ENCODE data around the gene ATR.
"Not testable (repeated sequence)": the region's sequence is repeated elsewhere in the genome, so short reads cannot be mapped to it uniquely, and the experiment has no call there.

DNA sequence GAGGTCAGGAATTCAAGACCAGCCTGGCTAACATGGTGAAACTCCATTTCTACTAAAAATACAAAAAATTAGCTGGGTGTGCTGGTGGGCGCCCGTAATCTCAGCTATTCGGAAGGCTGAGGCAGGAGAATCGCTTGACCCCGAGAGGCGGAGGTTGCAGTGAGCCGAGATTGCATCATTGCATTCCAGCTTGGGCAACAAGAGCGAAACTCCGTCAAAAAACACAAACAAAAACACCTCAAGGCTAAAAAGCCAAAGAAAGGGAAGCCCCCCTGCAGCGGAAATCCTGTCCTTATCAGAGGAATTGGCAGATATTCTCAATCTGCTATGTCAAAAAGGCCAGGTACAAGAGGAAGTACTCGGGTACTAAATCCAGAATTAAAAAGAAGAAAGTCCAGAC lies 2.5 kb upstream of the ATR start:
- TF ChIP-seq SRF (CRISPR knock-in tag; IDR thresholded peaks at IDR 0.05); TBP (optimal IDR thresholded peaks at IDR 0.05; ENCODE audit: low read depth, low read length); RBFOX2 (IDR thresholded peaks at IDR 0.05; ENCODE audit: low read depth, low read length); NFYB (IDR thresholded peaks at IDR 0.05; ENCODE audit: extremely low read depth, insufficient read length); TEAD1 (CRISPR knock-in tag; IDR thresholded peaks at IDR 0.05): not testable (repeated sequence)
- TF ChIP-seq, protein P1, sequence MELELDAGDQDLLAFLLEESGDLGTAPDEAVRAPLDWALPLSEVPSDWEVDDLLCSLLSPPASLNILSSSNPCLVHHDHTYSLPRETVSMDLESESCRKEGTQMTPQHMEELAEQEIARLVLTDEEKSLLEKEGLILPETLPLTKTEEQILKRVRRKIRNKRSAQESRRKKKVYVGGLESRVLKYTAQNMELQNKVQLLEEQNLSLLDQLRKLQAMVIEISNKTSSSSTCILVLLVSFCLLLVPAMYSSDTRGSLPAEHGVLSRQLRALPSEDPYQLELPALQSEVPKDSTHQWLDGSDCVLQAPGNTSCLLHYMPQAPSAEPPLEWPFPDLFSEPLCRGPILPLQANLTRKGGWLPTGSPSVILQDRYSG (tag; conservative IDR thresholded peaks at IDR 0.05; ENCODE audit: low read depth), result not testable (repeated sequence)
- TF ChIP-seq, protein P2, sequence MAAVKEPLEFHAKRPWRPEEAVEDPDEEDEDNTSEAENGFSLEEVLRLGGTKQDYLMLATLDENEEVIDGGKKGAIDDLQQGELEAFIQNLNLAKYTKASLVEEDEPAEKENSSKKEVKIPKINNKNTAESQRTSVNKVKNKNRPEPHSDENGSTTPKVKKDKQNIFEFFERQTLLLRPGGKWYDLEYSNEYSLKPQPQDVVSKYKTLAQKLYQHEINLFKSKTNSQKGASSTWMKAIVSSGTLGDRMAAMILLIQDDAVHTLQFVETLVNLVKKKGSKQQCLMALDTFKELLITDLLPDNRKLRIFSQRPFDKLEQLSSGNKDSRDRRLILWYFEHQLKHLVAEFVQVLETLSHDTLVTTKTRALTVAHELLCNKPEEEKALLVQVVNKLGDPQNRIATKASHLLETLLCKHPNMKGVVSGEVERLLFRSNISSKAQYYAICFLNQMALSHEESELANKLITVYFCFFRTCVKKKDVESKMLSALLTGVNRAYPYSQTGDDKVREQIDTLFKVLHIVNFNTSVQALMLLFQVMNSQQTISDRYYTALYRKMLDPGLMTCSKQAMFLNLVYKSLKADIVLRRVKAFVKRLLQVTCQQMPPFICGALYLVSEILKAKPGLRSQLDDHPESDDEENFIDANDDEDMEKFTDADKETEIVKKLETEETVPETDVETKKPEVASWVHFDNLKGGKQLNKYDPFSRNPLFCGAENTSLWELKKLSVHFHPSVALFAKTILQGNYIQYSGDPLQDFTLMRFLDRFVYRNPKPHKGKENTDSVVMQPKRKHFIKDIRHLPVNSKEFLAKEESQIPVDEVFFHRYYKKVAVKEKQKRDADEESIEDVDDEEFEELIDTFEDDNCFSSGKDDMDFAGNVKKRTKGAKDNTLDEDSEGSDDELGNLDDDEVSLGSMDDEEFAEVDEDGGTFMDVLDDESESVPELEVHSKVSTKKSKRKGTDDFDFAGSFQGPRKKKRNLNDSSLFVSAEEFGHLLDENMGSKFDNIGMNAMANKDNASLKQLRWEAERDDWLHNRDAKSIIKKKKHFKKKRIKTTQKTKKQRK (IDR thresholded peaks at IDR 0.05; ENCODE audit: borderline replicate concordance, low read depth, low read length), result not testable (repeated sequence)
